Activated T-helper 17 cell treated with anti-CD3 and anti-CD28 coated beads, Interleukin-2, amount 50 U/mL, for 72 hours (primary cell): ENCODE data around the gene STC2. TPM values are rescaled to one million over a fixed set of nuclear protein-coding genes. Genes with fewer than 3 reads are reported as not detected.

Source experiments
- ATAC-seq: fragments of 150-1000 bp; cut with Tn5 transposase; replicated peaks from 2 replicates; pipeline ENCODE4 v1.10.0; 2021; ENCODE audit warnings: mild to moderate bottlenecking, moderate library complexity
- H3K27ac Mint-ChIP-seq: one replicate; pipeline ENCODE4 v1.8.0; 2022; ENCODE audit warnings: mixed read lengths
- H3K27me3 Mint-ChIP-seq: one replicate; pipeline ENCODE4 v1.8.0; 2022; ENCODE audit warnings: mixed read lengths
- H3K36me3 Mint-ChIP-seq: one replicate; pipeline ENCODE4 v1.8.0; 2022; ENCODE audit warnings: low read depth, mild to moderate bottlenecking, mixed read lengths
- H3K4me1 Mint-ChIP-seq: one replicate; pipeline ENCODE4 v1.8.0; 2022; ENCODE audit warnings: mixed read lengths
- H3K4me3 Mint-ChIP-seq: one replicate; pipeline ENCODE4 v1.8.0; 2022; ENCODE audit warnings: mild to moderate bottlenecking, mixed read lengths
- H3K9me3 Mint-ChIP-seq: one replicate; pipeline ENCODE4 v1.8.0; 2022; ENCODE audit warnings: mixed read lengths
- total RNA-seq, 2 donors: library from RNA; stranded (reverse); gene quantifications; one replicate each; pipeline ENCODE4 v1.2.3, GENCODE V29; 2022

The STC2 gene
- total RNA-seq, 2 donors from 2014 or later, result 4.3 to 6.2 TPM

DNA sequence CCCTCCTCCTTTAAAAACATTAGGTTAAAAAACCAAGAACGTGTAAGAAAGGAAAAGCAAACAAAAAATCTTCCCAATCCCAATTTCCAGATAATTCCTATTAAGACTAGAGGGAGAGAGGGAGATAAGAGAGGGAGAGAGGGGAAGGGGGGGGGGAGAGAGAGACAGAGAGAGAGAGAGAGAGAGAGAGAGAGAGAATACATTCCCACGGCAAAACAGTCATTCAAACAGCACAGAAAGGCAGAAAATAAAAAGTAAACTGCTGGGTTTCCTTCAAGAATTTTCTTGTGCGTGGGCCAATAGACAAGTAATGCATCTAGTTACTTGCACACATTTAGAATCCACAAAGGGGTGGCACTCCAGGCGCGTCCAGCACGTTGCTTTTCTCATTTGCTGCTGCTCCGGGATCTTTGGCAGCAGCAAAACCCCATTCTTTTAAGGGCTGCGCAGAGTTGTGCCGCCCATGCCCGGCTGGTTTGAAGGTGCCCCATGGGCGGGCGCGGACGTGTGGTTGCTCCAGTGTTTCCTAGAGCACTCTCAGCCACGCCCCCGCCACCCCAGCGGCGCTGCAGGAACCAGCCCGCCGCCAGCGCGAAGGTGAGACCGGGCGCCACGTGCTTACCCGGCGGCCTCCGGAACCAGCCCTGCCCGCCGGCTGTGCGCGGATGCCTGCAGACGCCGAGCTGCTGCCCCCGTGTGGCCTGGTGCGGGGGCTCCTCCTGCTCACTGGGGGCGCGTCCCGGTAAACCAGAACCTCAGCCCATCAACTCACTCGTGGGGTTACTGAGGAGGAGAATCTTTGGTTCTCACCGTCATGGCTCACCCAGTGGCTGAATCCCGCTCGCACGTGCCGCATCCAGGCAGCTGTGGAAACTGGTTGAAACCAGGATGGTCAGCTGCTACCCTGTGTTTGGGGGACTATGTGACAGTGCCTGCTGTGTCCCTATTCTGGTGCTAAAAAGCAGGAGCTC, 44.6 kb downstream of the STC2 start:
- Mint-ChIP-seq H3K27me3 (peaks cover 63% of the 10 kb centered on the region), H3K27ac (no peak overlapping the region), H3K4me3 (peak overlapping the region; percentile 38), H3K4me1 (peaks cover 9% of the 10 kb centered on the region), H3K9me3 (peaks cover 4% of the 10 kb centered on the region), H3K36me3 (no peaks in the 10 kb centered on the region)
- peak; percentile 83 for ATAC-seq

GRCh38 chr5:173282916-173283315, 45.3 kb downstream of the STC2 start:
- peaks cover 9% of the 10 kb centered on the region for H3K4me1 Mint-ChIP-seq
- no peak for ATAC-seq
- H3K9me3 Mint-ChIP-seq, result peaks cover 4% of the 10 kb centered on the region
- no peaks in the 10 kb centered on the region for H3K36me3 Mint-ChIP-seq
- peak overlapping the region; percentile 38 for H3K4me3 Mint-ChIP-seq
- H3K27ac Mint-ChIP-seq, result no peak overlapping the region
- peaks cover 58% of the 10 kb centered on the region for H3K27me3 Mint-ChIP-seq

DNA sequence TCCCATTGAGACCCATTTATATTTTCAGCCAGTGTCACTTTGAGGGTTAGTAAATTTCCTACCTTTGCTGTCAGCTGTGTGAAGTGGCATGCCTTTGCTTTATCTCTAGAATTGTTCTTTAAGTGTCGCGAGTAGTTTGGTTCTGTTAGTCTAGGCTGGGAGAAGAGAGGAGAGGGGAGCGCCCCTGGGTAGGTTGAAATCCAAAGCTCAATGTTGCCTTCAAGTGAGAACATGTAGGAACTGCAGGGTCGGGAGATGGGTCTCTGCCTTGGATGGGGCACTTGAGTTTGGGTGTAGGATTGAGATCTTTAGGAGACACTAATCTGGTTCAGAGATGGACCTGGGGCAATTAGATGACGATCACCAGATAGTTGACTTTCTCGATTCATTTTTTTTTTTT, 46.3 kb downstream of the STC2 start:
- no peak overlapping the region for H3K4me3 Mint-ChIP-seq
- peaks cover 57% of the 10 kb centered on the region for H3K27me3 Mint-ChIP-seq
- ATAC-seq, result no peak
- no peak overlapping the region for H3K27ac Mint-ChIP-seq
- peaks cover 4% of the 10 kb centered on the region for H3K9me3 Mint-ChIP-seq
- no peaks in the 10 kb centered on the region for H3K36me3 Mint-ChIP-seq
- H3K4me1 Mint-ChIP-seq, result peaks cover 9% of the 10 kb centered on the region

- peaks cover 2% of the 10 kb centered on the region for H3K4me1 Mint-ChIP-seq
- peaks cover 52% of the 10 kb centered on the region for H3K27me3 Mint-ChIP-seq
- no peak for ATAC-seq
- H3K4me3 Mint-ChIP-seq, result no peak overlapping the region
- no peaks in the 10 kb centered on the region for H3K36me3 Mint-ChIP-seq
- peaks cover 1% of the 10 kb centered on the region for H3K9me3 Mint-ChIP-seq
- H3K27ac Mint-ChIP-seq, result no peak overlapping the region
These were observed 49.0 kb downstream of the STC2 start for GRCh38 chr5:173279166-173279565.

GRCh38 chr5:173278641-173279040, 49.6 kb downstream of the STC2 start:
- no peak overlapping the region for H3K4me3 Mint-ChIP-seq
- H3K36me3 Mint-ChIP-seq, result no peaks in the 10 kb centered on the region
- no peak for ATAC-seq
- no peak overlapping the region for H3K27ac Mint-ChIP-seq
- no peaks in the 10 kb centered on the region for H3K4me1 Mint-ChIP-seq
- peaks cover 51% of the 10 kb centered on the region for H3K27me3 Mint-ChIP-seq
- H3K9me3 Mint-ChIP-seq, result no peaks in the 10 kb centered on the region

DNA sequence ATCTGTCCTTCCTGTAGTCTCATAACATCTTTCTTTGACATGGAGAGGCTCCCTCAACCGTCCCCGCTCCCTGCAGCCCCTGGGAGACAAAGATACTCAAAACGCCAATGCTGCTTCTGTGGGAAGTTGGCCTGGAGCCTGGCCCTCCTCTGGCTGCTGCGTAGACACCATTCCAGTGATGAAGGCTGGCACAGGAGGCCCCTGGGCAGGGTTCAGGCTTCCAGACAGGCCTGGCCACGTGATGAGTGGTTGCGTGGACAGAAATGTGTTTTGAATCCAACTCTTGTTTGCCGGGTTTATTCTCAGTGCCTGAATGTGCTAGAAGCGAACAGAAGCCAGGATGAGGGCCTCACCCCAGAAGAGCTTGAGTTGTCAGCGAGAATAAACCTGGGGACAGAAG, 50.0 kb downstream of the STC2 start:
- ATAC-seq, result no peak
- Mint-ChIP-seq H3K4me3 (no peak overlapping the region), H3K9me3 (no peaks in the 10 kb centered on the region), H3K4me1 (no peaks in the 10 kb centered on the region), H3K27ac (no peak overlapping the region), H3K27me3 (peaks cover 49% of the 10 kb centered on the region), H3K36me3 (no peaks in the 10 kb centered on the region)

DNA sequence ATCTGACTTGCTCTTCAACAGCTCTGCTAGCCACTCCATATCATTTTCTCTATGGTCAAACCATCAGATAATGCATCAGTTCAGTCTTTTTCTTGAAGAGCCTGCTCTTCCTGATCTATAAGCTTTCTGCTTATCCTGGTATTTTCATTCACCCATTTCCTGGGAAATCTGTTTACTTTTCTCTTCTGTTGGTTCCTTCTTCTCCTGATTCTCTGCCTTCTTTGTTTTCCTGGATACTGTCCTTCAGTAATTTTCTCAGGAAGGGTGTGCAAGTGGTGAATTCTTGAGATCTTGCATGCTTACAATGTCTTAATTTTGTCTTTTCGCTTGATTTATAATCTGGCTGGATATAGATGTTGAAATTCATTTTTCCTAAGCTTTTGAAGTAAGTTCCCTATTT, 53.4 kb downstream of the STC2 start:
- H3K4me3 Mint-ChIP-seq, result no peak overlapping the region
- H3K27ac Mint-ChIP-seq, result no peak overlapping the region
- no peaks in the 10 kb centered on the region for H3K36me3 Mint-ChIP-seq
- ATAC-seq, result no peak
- H3K9me3 Mint-ChIP-seq, result no peaks in the 10 kb centered on the region
- H3K4me1 Mint-ChIP-seq, result no peaks in the 10 kb centered on the region
- H3K27me3 Mint-ChIP-seq, result peaks cover 37% of the 10 kb centered on the region

DNA sequence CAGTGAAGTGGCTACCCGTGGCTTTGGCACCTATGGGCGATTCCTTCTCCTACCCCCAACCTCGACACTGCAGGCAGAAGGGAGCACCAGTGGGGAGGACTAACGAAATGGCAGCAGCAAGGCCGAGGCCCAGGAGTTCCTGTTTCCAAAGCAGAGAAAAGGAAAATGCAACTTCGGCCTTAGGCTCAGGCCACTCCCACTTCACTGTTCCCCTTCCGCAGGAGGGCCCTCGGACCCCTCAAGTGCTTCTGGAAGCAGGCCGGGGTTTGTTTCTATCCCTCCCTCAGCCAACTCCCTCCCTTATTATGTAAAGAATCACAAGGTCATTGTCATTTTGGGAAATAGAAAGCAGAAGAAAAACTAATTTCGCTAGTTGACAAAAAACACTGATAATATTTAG, 56.8 kb downstream of the STC2 start:
- Mint-ChIP-seq H3K4me1 (no peaks in the 10 kb centered on the region), H3K9me3 (no peaks in the 10 kb centered on the region), H3K36me3 (no peaks in the 10 kb centered on the region), H3K27ac (no peak overlapping the region), H3K27me3 (peaks cover 27% of the 10 kb centered on the region), H3K4me3 (no peak overlapping the region)
- ATAC-seq, result no peak

GRCh38 chr5:173268750-173269432, 59.3 kb downstream of the STC2 start:
- H3K27me3 Mint-ChIP-seq, result peaks cover 20% of the 10 kb centered on the region

DNA sequence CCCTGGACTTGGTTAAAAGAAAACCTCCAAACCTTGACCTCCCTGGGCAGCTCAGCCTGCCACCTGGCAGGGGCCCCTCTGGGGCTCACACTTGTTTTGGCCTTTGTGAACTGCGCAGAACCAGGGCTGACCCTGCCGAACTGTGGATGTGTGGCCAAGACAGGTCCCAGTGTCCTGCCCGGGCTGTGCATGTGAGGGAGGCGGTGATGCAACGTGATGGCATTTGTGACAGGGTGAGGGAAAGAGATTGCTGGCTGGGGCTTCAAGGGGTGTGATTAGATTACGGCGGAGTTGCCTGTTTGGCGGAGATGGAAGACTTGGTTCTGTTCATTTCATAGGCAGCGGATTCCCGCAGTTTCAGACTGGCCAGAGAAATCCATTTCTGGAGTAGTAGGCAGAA, 62.8 kb downstream of the STC2 start:
- no peak overlapping the region for H3K4me3 Mint-ChIP-seq
- no peaks in the 10 kb centered on the region for H3K9me3 Mint-ChIP-seq
- peaks cover 19% of the 10 kb centered on the region for H3K27me3 Mint-ChIP-seq
- ATAC-seq, result no peak
- no peaks in the 10 kb centered on the region for H3K4me1 Mint-ChIP-seq
- no peaks in the 10 kb centered on the region for H3K36me3 Mint-ChIP-seq
- no peak overlapping the region for H3K27ac Mint-ChIP-seq

More at GRCh38 chr5:173268750-173269432, 59.3 kb downstream of the STC2 start:
- Mint-ChIP-seq H3K27ac (no peak overlapping the region), H3K9me3 (no peaks in the 10 kb centered on the region), H3K4me3 (no peak overlapping the region), H3K36me3 (no peaks in the 10 kb centered on the region), H3K4me1 (no peaks in the 10 kb centered on the region)
- no peak for ATAC-seq

Other genes starting within 250 kb of the STC2 start
- 10 to 100 TPM; 13.0 to 18.5 TPM for gene BNIP1, start 183.9 kb downstream of the STC2 start, total RNA-seq
- not detected for gene NKX2-5, start 93.2 kb downstream of the STC2 start, total RNA-seq